IPS DF 4.7 (cell line): Measurements from ENCODE around the gene RNF39.
"Not testable (repeated sequence)": the region's sequence is repeated elsewhere in the genome, so short reads cannot be mapped to it uniquely, and the experiment has no call there.

Source experiments
- DNase-seq: peaks from one replicate; pipeline ENCODE4 v3.0.0-alpha.2; 2013; ENCODE audit warnings: low spot score; ENCODE audit errors: extremely low read depth

RNF39 gene

GRCh38 chr6:30075094-30075789 lies at the start of gene RNF39:
Gene RNF39, minus strand, starts transcription at chr6:30075769. Its CDS starts 184 bp downstream, at chr6:30075585.
- no peak for DNase-seq

- no peak for DNase-seq
These were observed 46.9 kb upstream of the RNF39 start for GRCh38 chr6:30122515-30122914.

DNA sequence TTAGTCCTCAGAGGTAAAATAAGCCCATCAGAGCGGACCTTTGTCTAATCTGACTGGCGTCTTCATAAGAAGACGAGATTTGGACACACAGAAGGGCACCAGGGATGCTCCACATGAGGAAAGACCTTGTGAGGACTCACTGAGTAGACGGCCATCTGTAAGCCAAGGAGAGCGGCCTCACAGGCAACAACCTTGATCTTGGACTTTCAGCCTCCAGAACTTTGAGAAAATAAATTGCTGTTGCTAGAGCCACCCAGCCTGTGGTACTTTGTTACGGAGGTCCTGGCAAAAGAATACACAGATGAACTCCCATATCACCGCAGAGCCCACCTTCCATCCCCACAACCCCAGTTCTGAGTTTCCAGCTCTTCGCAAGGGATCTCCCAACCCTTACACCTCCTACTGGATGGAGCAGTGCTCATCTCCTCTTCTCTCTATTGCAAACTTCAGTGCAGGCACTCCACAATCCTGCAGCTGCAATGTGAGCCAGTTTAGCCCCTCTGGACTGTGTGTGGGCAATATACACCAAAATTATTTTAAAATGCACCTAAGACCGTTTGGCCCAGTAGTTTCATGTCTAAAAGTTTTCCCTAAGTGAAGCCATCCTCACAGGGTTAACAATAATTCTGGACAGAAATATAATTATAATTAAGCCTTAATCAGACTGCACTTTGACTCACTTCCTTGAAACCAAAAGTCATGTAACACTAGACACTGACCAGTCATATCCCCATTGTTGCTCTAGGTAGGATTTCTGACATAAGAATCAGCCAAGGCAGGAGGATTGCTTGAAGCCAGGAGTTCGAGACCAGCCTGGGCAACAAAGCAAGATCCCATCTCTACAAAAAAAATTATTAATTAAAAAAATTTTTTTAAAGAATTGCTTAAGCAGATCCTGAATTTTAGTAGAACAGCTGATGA lies 46.1 kb upstream of the RNF39 start:
- DNase-seq = no peak

DNA sequence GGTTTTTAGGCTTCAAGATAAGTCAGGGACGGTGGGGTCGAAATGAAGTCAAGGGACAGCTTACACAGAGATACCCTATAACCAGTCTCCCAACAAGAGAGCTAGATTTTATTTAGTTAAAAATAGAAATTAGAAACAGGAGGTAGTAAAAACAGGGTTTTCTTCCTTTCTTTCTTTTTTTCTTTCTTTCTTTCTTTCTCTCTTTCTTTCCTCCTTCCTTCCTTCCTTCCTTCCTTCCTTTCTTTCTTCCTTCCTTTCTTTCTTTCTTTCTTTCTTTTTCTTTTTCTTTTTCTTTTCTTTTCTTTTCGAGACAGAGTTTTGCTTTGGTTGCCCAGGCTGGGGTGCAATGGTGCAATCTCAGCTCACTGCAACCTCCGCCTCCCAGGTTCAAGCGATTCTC lies 43.1 kb upstream of the RNF39 start:
- DNase-seq = not testable (repeated sequence)

DNA sequence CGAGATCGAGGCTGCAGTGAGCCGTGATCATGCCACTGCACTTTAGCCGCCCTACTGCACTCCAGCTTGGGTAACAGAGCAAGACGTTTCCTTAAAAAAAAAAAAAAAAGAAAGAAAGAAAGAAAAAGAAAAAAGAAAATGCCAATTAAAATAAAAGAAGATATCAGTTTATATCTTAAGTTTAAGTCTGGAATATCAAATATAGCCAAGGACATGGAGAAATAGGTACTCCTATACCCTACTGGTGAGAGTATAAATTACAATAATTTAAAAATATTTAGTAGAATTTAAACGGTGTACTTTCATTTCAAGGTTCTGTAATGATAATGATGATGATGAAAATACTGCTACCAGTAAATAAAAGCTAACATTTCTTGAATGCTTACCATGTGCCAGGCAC lies 41.2 kb upstream of the RNF39 start:
- DNase-seq = no peak

DNA sequence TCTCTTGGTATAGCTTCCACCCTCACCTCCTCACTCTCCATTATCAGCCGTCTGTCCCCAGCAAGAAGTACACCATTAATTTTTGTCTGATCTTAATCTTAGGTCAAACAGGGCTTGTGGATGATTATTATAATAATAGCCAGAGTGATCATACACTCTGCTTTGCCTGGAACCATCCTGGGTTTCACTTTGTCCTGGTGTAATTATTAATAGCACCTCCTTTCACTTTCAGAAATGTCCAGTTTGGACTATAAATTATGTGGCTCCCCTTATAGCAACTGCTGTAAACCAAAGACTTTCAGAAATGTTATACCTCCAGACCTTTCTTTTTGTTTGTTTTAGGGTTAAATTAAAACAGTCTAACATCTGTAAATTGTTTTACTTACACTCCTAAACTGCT lies 38.3 kb upstream of the RNF39 start:
- DNase-seq = no peak

DNA sequence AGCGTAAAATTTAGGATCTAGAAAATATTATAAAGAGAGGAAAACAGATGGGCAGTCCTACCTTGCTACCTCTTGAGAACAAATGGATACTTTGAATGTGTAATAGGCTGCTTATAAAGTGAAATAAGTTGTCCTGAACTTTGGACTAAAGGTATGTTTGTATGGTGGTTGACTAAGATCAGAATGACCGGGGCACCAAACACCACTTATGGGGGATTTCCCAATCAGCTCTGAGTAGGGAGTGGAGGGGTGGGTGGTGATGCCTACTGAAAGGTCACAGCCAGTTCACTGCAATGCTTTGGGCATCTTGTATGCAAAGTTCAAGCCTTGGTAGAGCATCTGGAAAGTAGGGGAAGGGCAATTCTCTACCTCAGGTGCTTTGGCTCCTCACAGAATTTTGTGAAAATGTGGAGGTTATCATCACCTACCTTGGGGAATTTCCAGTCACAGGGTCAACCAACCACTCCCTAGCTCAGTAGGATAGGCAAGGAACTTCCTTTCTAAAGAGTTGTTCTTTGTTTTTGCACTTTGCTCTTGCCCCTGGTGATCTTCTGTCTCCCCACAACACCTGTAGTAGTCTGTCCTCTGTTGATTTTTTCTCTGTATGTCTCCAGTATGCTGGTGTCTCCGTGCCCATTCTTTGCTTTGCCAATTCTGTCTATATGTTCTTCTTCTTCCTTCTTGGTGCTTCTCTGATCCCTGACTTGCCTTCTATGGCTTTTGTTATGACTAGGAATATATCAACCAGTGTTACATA lies 37.6 kb upstream of the RNF39 start, which contains the start of gene TRIM31:
Gene TRIM31 (minus strand): TSS at position 88 of the 757 bp plus-strand sequence. CDS start 285 bp downstream, outside the sequence.
- DNase-seq = no peak

- DNase-seq = no peak
These were observed 36.9 kb upstream of the RNF39 start for GRCh38 chr6:30112402-30112994.

DNA sequence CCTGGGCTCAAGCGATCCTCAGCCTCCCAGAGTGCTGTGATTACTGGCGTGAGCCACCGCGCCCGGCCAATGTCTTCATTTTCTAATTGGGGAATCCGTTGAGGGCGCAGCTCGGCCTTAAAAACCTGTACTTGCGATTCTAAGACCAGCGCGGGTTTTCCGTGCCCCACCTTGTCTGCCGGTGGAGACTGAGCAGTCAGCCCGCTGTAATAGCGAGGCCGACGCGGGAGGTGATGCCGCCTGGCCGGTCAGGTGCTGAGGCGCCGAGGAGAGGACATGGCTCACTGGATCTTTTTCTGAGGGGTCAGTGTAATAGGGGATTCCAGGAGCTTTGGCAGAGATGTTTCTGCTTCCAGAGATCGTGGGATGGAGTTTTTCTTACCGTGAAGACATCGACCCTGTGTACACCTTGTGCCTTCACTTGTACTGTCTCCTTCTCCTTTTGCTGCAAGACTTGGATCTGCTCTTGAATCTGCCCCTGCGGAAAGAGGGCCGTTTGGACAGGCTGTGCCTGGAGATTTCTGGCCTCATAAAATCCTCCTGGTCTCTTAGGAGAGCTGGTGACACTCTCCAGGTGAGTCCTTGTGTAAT lies 35.8 kb upstream of the RNF39 start:
- DNase-seq = no peak

DNA sequence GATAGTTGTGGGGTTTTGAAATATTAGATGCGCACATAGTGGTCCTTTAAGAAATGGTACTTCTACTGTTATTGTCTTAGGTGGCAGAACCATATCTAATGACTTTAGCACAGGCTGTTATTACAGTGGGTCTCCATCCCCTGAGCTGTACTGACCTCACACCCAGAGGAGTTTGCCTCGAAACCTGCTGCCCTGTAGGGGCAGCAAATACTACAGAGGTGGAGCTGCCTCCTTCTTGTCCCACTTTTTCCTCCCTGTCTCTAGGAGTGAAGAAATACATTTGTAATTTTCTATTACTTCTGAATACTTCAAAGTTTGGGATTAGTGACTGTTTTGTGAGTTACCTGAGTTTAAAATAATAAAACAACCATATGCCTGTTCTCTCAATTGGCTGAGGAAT lies 29.1 kb upstream of the RNF39 start:
- DNase-seq = no peak

- no peak for DNase-seq
These were observed 28.3 kb upstream of the RNF39 start for GRCh38 chr6:30103872-30104179.

GRCh38 chr6:30102970-30103871 lies 27.7 kb upstream of the RNF39 start:
- DNase-seq = no peak

GRCh38 chr6:30102414-30102969 lies 26.9 kb upstream of the RNF39 start:
- DNase-seq = no peak

DNA sequence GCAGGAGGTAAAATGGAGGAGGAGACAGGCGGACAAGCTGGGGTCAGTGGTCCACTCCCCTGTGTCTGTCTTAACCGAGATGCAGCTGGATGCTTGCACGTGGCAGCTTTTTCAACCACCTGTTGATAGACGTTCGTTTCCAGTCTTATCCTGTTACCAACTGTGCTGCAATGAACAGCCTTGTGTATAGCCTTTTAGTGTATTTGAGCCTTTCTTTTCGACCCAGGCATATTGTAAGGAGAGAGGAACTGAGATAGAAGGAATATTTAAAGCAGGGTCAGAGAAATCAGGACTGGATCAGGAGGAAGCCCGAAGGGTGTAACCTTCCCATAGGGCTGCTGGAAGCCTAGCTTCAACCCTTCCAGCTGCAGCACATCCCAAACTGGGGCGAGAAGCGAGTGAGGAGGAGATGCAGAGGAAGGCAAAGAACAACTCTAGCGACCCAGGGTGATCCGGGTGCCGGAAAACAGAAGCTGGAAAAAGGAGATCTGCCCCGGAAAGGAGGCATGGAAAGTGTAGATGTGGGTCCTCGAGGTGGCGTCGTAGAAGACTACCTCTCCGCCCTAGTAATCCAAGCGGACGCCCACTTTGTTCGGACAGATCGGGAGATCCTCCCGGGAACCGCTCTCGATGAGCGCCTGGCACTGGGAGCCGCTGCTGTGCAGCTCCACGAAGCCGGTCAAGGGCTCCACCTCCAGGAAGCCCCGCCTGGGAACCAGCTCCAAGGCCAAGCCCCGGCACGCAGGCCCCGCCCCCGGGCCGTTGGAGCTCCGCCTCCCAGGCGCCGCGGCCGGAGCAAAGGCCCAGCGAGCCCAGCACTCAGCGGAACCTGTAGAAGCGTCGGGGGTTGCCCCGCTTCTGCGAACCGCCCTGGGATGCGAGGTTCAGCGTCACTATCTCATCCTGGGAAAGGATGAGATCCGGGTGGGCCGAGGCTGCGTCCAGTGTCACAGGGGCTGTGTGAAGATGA lies 26.2 kb upstream of the RNF39 start:
- no peak for DNase-seq

- DNase-seq = no peak
These were observed 25.2 kb upstream of the RNF39 start for GRCh38 chr6:30100585-30101443.

DNA sequence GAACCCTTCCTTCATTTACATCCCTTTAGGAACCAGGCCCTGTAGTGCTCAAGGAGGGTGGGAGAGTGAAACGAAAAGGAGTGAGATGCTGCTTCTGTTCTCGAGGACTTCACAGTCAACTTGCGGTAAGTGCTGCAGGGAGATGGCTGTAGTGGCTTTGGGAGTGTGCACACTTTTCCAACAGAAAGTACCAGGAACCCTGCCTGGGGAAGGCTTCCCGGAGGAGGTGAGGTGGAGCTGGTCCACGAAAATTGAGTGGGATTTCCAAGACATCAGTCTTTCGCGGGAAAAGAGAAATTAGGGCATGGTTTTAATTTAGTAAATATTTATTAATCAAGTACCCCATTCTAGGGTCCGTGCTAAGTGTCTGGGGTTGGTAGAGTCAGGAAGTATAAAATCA lies 24.6 kb upstream of the RNF39 start:
- DNase-seq = no peak

DNA sequence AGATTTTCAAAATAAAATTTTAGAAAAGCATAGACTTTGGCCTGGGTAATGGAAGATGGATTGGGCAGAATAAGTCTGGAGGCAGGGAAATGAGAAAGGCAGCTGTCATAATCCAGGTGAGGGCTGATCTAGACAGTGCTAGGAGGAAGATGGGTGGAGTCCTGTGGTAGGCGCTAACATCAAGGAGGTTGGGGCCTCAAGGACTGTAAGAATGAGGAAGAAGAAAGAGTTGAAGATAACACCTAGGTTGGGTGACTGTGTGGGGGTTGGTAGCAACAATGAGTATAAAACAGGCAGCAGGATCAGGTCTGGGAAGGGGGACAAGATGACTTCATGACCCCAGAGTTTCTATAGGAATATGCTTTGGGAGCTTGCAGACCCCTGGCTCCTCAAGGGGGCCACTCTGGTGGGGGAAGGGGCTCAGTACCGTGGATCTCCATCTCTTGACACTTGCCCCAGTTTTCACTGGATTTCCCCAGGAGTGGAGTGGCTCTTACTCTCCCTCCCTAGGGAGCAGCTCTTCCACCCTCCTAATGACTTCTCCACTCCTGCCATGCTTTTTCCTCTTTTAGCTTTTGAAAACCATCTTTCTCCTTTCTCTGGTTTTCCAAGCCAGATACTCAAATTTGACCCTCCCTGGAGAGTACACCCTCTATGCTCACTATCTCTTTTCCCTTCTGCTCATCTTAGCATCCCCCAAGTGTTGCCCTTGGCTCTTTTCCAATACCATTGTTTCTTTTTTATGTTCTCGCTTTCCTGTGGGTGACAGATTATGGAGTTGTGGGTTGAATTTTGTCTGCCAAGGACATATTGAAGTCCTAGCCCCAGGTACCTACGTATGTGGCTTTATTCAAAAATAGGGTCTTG lies 22.6 kb upstream of the RNF39 start:
- no peak for DNase-seq
